Right atrium auricular region (tissue), 2 donors: ENCODE measurements around the gene PRIM2. TPM values are rescaled to one million over a fixed set of nuclear protein-coding genes. Genes with fewer than 3 reads are reported as not detected.
"Not testable (repeated sequence)": the region's sequence is repeated elsewhere in the genome, so short reads cannot be mapped to it uniquely, and the experiment has no call there.

Experiments
- DNase-seq: peaks from one replicate; pipeline ENCODE4 v3.0.0-alpha.2; 2019; ENCODE audit warnings: low spot score
- H3K27ac ChIP-seq, 2 donors: fragments of 200-600 bp; sonication (generic); 1 replicate in 1 of 2; 2 replicates in 1 of 2; pipeline ENCODE4 v1.5.1; 2016 to 2019
- H3K27me3 ChIP-seq, 2 donors: fragments of 200-600 bp; sonication (generic); one replicate each; pipeline versions ENCODE4 v1.5.1 to v1.6.0; 2017 to 2019
- H3K36me3 ChIP-seq: fragments of 200-600 bp; sonication (generic); one replicate; pipeline ENCODE4 v1.5.1; 2016
- H3K4me1 ChIP-seq, 2 donors: fragments of 200-600 bp; sonication (generic); one replicate each; pipeline versions ENCODE4 v1.5.1 to v1.6.0; 2017 to 2019
- H3K4me3 ChIP-seq, 2 donors: fragments of 200-600 bp; sonication (generic); 1 replicate in 1 of 2; 2 replicates in 1 of 2; pipeline ENCODE4 v1.5.1; 2017 to 2019; ENCODE audit warnings: mild to moderate bottlenecking in 1 of 2, moderate library complexity in 1 of 2
- H3K9me3 ChIP-seq, 2 donors: fragments of 200-600 bp; sonication (generic); one replicate each; pipeline ENCODE4 v1.5.1; 2019
- total RNA-seq, 2 donors: library from RNA; depleted of rRNA; stranded (reverse); fragments of >200 nt; gene quantifications; one replicate each; pipeline ENCODE4 v1.1.0, GENCODE V29; 2016

The PRIM2 gene
- total RNA-seq, 2 donors from 2014 or later = 2.8 to 4.3 TPM

GRCh38 chr6:57500368-57501021, 183.1 kb downstream of the PRIM2 start:
- not testable (repeated sequence) for H3K4me3 ChIP-seq, H3K27me3 ChIP-seq, H3K27ac ChIP-seq, H3K4me1 ChIP-seq, DNase-seq, H3K9me3 ChIP-seq, H3K36me3 ChIP-seq

GRCh38 chr6:57502387-57502786, 185.0 kb downstream of the PRIM2 start:
- not testable (repeated sequence) for H3K27ac ChIP-seq, H3K4me3 ChIP-seq, H3K9me3 ChIP-seq, H3K4me1 ChIP-seq, H3K27me3 ChIP-seq, DNase-seq, H3K36me3 ChIP-seq

- H3K36me3 ChIP-seq, H3K4me3 ChIP-seq, H3K27me3 ChIP-seq, H3K4me1 ChIP-seq, H3K9me3 ChIP-seq, H3K27ac ChIP-seq, DNase-seq: not testable (repeated sequence)
Observed at GRCh38 chr6:57505251-57505650, 187.8 kb downstream of the PRIM2 start.

- H3K9me3 ChIP-seq, H3K4me1 ChIP-seq, H3K27me3 ChIP-seq, H3K36me3 ChIP-seq, H3K4me3 ChIP-seq, H3K27ac ChIP-seq, DNase-seq: not testable (repeated sequence)
Observed at GRCh38 chr6:57510390-57510789, 193.0 kb downstream of the PRIM2 start.

- not testable (repeated sequence) for H3K9me3 ChIP-seq, H3K4me1 ChIP-seq, H3K27me3 ChIP-seq, H3K27ac ChIP-seq, H3K36me3 ChIP-seq, H3K4me3 ChIP-seq, DNase-seq
Observed at GRCh38 chr6:57515171-57515570, 197.7 kb downstream of the PRIM2 start.

- not testable (repeated sequence) for DNase-seq, H3K4me3 ChIP-seq, H3K36me3 ChIP-seq, H3K27me3 ChIP-seq, H3K27ac ChIP-seq, H3K4me1 ChIP-seq, H3K9me3 ChIP-seq
Observed at GRCh38 chr6:57515845-57516244, 198.4 kb downstream of the PRIM2 start.

GRCh38 chr6:57516776-57517175, 199.3 kb downstream of the PRIM2 start:
- not testable (repeated sequence) for H3K4me1 ChIP-seq, H3K27me3 ChIP-seq, DNase-seq, H3K36me3 ChIP-seq, H3K9me3 ChIP-seq, H3K4me3 ChIP-seq, H3K27ac ChIP-seq

- not testable (repeated sequence) for H3K4me1 ChIP-seq, H3K27me3 ChIP-seq, H3K36me3 ChIP-seq, H3K9me3 ChIP-seq, H3K27ac ChIP-seq, DNase-seq, H3K4me3 ChIP-seq
Observed at GRCh38 chr6:57519198-57519597, 201.8 kb downstream of the PRIM2 start.

- H3K36me3 ChIP-seq, H3K9me3 ChIP-seq, H3K4me1 ChIP-seq, H3K27me3 ChIP-seq, DNase-seq, H3K27ac ChIP-seq, H3K4me3 ChIP-seq: not testable (repeated sequence)
Observed at GRCh38 chr6:57521085-57521484, 203.7 kb downstream of the PRIM2 start.

- H3K4me3 ChIP-seq, DNase-seq, H3K36me3 ChIP-seq, H3K27ac ChIP-seq, H3K9me3 ChIP-seq, H3K27me3 ChIP-seq, H3K4me1 ChIP-seq: not testable (repeated sequence)
Observed at GRCh38 chr6:57523221-57523620, 205.8 kb downstream of the PRIM2 start.

GRCh38 chr6:57529755-57530154, 212.3 kb downstream of the PRIM2 start:
- DNase-seq, H3K27me3 ChIP-seq, H3K4me3 ChIP-seq, H3K4me1 ChIP-seq, H3K36me3 ChIP-seq, H3K27ac ChIP-seq, H3K9me3 ChIP-seq: not testable (repeated sequence)

GRCh38 chr6:57532660-57533059, 215.2 kb downstream of the PRIM2 start:
- not testable (repeated sequence) for H3K4me1 ChIP-seq, H3K4me3 ChIP-seq, DNase-seq, H3K27ac ChIP-seq, H3K27me3 ChIP-seq, H3K9me3 ChIP-seq, H3K36me3 ChIP-seq

- DNase-seq, H3K9me3 ChIP-seq, H3K27ac ChIP-seq, H3K4me1 ChIP-seq, H3K36me3 ChIP-seq, H3K27me3 ChIP-seq, H3K4me3 ChIP-seq: not testable (repeated sequence)
Observed at GRCh38 chr6:57535121-57535520, 217.7 kb downstream of the PRIM2 start.
